RWPE2 (cell line): Measurements from ENCODE around the gene TRMT1L.

Experiments
- ATAC-seq: fragments of 200-7000 bp; cut with Tn5 transposase; 3 replicates; pipeline ENCODE4 v1.9.1; 2021; ENCODE audit warnings: low read depth
- DNase-seq: peaks from one replicate; pipeline ENCODE4 v3.0.0-alpha.2; 2020; ENCODE audit warnings: low spot score
- H3K27ac ChIP-seq: fragments of 450-650 bp; 2 replicates; pipeline ENCODE4 v1.5.1; 2017; ENCODE audit warnings: mild to moderate bottlenecking; ENCODE audit not compliant: poor library complexity, severe bottlenecking
- H3K27me3 ChIP-seq: fragments of 250-450 bp; sonication (Bioruptor Pico); 2 replicates; pipeline ENCODE4 v1.5.1; 2021; ENCODE audit warnings: mild to moderate bottlenecking, moderate library complexity; ENCODE audit not compliant: insufficient read depth, poor library complexity, severe bottlenecking
- H3K36me3 ChIP-seq: fragments of 250-450 bp; sonication (Bioruptor Pico); 2 replicates; pipeline ENCODE4 v1.5.1; 2020; ENCODE audit warnings: low read depth, mild to moderate bottlenecking, moderate library complexity
- H3K4me1 ChIP-seq: fragments of 250-450 bp; sonication (Bioruptor Pico); 2 replicates; pipeline ENCODE4 v1.5.1; 2021; ENCODE audit warnings: mild to moderate bottlenecking, moderate library complexity; ENCODE audit not compliant: insufficient read depth, poor library complexity, severe bottlenecking
- H3K4me3 ChIP-seq: fragments of 250-450 bp; sonication (Bioruptor Pico); 2 replicates; pipeline ENCODE4 v1.5.1; 2021; ENCODE audit warnings: mild to moderate bottlenecking, moderate library complexity; ENCODE audit not compliant: severe bottlenecking
- H3K9me3 ChIP-seq: fragments of 250-450 bp; sonication (Bioruptor Pico); 2 replicates; pipeline ENCODE4 v1.5.1; 2021; ENCODE audit warnings: mild to moderate bottlenecking, moderate library complexity; ENCODE audit not compliant: severe bottlenecking
- CTCF ChIP-seq: fragments of 450-650 bp; IDR thresholded peaks from one replicate; pipeline ENCODE4 v1.5.1; 2017; ENCODE audit warnings: mild to moderate bottlenecking, moderate library complexity; ENCODE audit not compliant: poor library complexity, severe bottlenecking

TRMT1L gene

GRCh38 chr1:185074307-185074706 lies 82.4 kb downstream of the TRMT1L start:
- H3K27ac ChIP-seq: no peak overlapping the region
- no peak overlapping the region for H3K4me3 ChIP-seq
- ATAC-seq (peak; percentile 66), DNase-seq (no peak)
- peaks cover 5% of the 10 kb centered on the region for H3K4me1 ChIP-seq
- H3K36me3 ChIP-seq: no peaks in the 10 kb centered on the region
- no peaks in the 10 kb centered on the region for H3K27me3 ChIP-seq
- TF ChIP-seq CTCF: no peak
- H3K9me3 ChIP-seq: no peaks in the 10 kb centered on the region

- Histone ChIP-seq H3K4me3 (no peak overlapping the region), H3K9me3 (no peaks in the 10 kb centered on the region), H3K27me3 (no peaks in the 10 kb centered on the region), H3K4me1 (peaks cover 5% of the 10 kb centered on the region), H3K36me3 (no peaks in the 10 kb centered on the region), H3K27ac (no peak overlapping the region)
- ATAC-seq (no peak), DNase-seq (no peak)
- TF ChIP-seq CTCF: no peak
Measured at GRCh38 chr1:185073725-185074124, 83.0 kb downstream of the TRMT1L start.

- Histone ChIP-seq H3K4me3 (no peak overlapping the region), H3K4me1 (peaks cover 5% of the 10 kb centered on the region), H3K36me3 (no peaks in the 10 kb centered on the region; the same call in 1 of the 2 replicates), H3K27ac (no peak overlapping the region), H3K9me3 (no peaks in the 10 kb centered on the region), H3K27me3 (no peaks in the 10 kb centered on the region)
- DNase-seq (no peak), ATAC-seq (no peak)
- no peak for TF ChIP-seq CTCF
Measured at GRCh38 chr1:185070051-185070450, 86.7 kb downstream of the TRMT1L start.

- Histone ChIP-seq H3K27ac (no peak overlapping the region), H3K9me3 (no peaks in the 10 kb centered on the region), H3K4me1 (peaks cover 5% of the 10 kb centered on the region), H3K4me3 (no peak overlapping the region), H3K36me3 (no peaks in the 10 kb centered on the region; the same call in 1 of the 2 replicates), H3K27me3 (no peaks in the 10 kb centered on the region)
- TF ChIP-seq CTCF: no peak
- ATAC-seq (no peak), DNase-seq (no peak)
Measured at GRCh38 chr1:185069202-185069772, 87.5 kb downstream of the TRMT1L start.

GRCh38 chr1:185068341-185068740 lies 88.4 kb downstream of the TRMT1L start:
- no peak overlapping the region for H3K27ac ChIP-seq
- H3K9me3 ChIP-seq: no peaks in the 10 kb centered on the region
- H3K4me3 ChIP-seq: no peak overlapping the region
- no peak for DNase-seq
- no peaks in the 10 kb centered on the region for H3K27me3 ChIP-seq
- peaks cover 2% of the 10 kb centered on the region for H3K4me1 ChIP-seq
- H3K36me3 ChIP-seq: no peaks in the 10 kb centered on the region; the same call in 1 of the 2 replicates
- ATAC-seq: no peak
- TF ChIP-seq CTCF: no peak
